SK-N-SH (cell line): ENCODE measurements around the gene EHD3.

ENCODE experiments used
- CTCF ChIP-seq: fragments of 200-600 bp; sonication (generic); IDR thresholded peaks from 2 replicates; pipeline ENCODE4 v1.6.1; 2017; ENCODE audit warnings: antibody characterized with exemption, mild to moderate bottlenecking, moderate library complexity
- JUND ChIP-seq: IDR thresholded peaks from 2 replicates; pipeline ENCODE4 v1.4.0; 2012
- POLR2AphosphoS5 ChIP-seq: IDR thresholded peaks from 2 replicates; pipeline ENCODE4 v1.6.1; 2012; ENCODE audit warnings: low read depth, low read length
- TAF1 ChIP-seq: IDR thresholded peaks from 2 replicates; pipeline ENCODE4 v1.6.1; 2012; ENCODE audit warnings: low read depth, mild to moderate bottlenecking, low read length, moderate library complexity, borderline replicate concordance
- USF1 ChIP-seq: IDR thresholded peaks from 2 replicates; pipeline ENCODE4 v1.4.0; 2012; ENCODE audit warnings: low read depth, borderline replicate concordance

- TF ChIP-seq POLR2AphosphoS5: no peak
- no peak for TF ChIP-seq JUND
- no peak for TF ChIP-seq CTCF
- TF ChIP-seq USF1: no peak
- TF ChIP-seq TAF1: no peak
These were observed 37.3 kb upstream of the EHD3 start for GRCh38 chr2:31196622-31197021.
